Hematopoietic multipotent progenitor cell treated with erythropoietin and hydrocortisone succinate and interleukin-3 and kit ligand, for 6 days (in vitro differentiated cells): ENCODE measurements around the gene BZW1.

Source experiments
- DNase-seq: peaks from one replicate; pipeline ENCODE4 v3.0.0-alpha.2; 2015

Gene BZW1

DNA sequence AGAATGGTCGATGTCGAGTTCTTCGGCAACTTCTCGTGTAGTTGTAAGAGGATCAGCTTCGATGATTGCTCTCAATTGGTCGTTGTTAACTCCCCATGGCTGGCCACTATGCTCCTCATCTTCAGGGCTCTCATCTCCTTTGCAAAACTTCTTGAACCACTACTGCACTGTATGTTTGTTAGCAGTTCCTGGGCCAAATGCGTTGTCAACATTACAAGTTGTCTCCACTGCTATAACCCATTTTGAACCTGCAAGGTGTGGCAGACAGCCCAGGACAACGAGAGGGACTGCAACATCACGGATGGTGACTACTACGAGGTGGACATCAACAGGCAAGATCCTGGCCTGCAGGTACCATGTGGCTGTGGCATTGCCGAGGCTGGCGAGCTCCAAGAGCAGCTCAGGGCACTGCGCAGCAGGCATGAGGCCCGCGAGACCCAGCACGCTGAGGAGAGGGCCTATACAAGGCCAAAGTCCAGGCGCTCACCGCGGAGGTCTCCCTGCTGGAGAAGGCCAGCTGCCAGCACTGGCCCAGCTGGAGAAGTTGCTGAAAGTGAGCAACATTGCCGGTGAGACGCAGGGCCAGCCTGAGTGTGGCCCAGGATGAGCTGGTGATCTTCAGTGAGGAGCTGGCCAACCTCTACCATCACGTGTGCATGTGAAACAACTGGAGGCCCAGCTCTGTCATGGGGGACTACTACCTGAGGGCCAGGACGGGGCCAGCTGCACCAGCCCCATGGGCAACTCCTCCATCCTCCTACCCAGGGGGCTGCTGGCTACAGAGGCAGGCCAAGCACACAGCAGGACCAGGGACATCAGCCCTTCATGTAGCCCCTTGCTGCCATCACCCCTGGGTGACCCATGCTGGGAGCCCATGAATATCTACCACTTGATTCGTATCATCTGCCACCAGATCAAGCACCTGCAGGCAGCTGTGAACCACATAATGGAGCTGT is 32.6 kb downstream of the BZW1 start:
- DNase-seq = no peak

DNA sequence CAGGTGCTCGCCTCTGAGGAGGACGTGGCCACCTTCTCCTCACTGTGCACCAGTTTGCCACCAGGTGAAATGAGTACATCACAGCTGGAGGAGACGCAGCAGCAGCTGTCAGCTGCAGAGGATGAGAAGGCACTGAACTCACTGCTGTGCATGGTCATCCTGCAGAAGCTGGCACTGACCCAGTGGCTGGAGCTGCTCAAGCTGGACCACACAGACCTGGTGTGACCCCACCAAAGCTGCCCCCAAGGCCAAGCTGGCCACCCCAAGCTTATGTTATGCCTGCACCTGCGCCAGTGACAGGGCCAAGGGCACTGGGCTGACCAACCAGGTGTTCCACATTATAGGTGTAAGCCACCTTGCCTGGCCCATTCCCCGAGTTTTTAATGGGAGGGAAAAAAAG is 33.5 kb downstream of the BZW1 start:
- DNase-seq = no peak

DNA sequence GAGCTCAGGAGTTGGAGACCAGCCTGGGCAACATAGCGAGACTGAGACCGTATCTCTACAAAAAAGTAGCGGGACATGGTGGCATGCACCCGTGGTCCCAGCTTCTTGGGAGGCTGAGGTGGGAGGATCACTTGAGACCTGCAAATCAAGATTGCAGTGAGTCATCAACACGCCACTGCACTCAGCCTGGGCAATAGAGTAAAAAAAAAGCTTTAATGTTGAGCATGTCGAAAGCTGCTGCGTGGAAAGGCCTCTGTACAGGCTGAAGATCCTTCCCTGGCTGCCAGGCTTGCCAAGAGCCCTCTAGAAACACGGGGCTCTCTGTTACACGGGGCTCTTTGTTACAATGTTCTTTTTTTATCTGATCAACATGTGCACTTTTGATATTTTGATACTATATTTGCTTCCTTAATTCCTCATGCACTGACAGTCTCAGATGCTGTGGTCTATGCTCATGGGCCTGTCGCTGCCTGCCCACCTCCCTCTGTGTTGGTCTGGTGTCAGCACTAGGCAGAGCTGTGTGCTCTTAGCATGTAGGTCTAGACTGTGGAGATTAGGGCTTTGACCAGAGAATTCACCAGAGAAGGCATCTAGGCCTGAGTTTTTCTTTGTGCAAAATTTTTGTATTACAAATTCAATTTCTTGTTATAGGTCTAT is 34.1 kb downstream of the BZW1 start:
- no peak for DNase-seq

DNA sequence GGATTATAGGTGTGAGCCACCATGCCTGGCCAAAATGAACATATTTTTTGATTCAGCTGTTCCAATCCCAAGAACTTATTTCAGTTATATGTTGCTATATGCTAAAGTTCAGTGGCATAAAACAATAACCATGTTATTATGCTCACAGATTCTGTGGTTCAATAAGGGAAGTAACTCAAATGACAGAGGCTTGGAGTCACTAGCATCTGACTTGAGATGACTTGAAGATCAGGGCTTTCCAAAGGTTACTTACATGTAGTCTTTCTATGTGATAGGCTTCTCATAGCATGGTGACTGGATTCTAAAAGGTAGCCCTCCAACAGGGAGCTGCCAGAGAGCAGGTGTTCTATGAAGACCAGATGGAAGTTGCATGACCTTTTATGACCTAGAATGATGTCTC is 35.6 kb downstream of the BZW1 start:
- no peak for DNase-seq

- no peak for DNase-seq
Measured at GRCh38 chr2:200847939-200848338, 36.2 kb downstream of the BZW1 start.

- no peak for DNase-seq
Measured at GRCh38 chr2:200850512-200851256, 39.0 kb downstream of the BZW1 start.

GRCh38 chr2:200851398-200852248 is 39.9 kb downstream of the BZW1 start:
- DNase-seq = no peak

- DNase-seq = no peak
Measured at GRCh38 chr2:200852605-200853004, 40.9 kb downstream of the BZW1 start.

GRCh38 chr2:200856806-200857205 is 45.1 kb downstream of the BZW1 start:
- no peak for DNase-seq

DNA sequence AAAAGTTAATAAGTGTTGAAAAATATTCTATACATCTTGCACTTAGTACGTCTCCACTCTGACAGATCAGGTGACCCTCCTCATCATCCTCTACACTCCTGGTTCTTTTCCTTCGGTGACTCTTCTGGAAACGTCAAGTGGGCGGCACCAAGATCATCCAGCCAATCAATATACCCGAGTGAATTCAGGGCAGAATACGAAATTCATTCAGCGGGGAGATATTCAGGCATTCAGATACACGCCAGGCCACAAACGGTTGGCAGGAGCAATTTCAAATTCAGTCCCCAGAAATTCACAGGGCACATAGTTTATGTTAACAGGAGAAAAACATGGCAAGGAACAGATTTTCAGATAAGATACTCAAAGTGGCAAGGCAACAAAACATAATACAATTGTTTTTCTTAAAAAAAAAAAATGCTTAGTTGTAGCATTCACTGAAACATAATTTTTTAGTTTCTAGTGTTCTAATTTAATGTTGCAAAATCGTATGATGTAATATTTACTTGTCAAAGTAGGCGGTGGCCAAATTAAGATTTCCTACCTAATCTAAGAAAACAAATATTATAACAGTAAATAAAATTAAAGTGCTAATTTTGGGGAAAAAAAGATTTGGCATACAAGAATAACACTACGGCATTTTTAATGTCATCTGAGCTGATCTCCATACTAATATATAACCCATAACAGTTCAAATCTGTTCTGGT is 48.5 kb downstream of the BZW1 start:
- no peak for DNase-seq

- DNase-seq = no peak
Measured at GRCh38 chr2:200861617-200862155, 50.0 kb downstream of the BZW1 start.

GRCh38 chr2:200862532-200863000 is 50.9 kb downstream of the BZW1 start:
- peak; percentile 76 for DNase-seq

- DNase-seq = no peak
Measured at GRCh38 chr2:200863782-200864175, 52.1 kb downstream of the BZW1 start.

DNA sequence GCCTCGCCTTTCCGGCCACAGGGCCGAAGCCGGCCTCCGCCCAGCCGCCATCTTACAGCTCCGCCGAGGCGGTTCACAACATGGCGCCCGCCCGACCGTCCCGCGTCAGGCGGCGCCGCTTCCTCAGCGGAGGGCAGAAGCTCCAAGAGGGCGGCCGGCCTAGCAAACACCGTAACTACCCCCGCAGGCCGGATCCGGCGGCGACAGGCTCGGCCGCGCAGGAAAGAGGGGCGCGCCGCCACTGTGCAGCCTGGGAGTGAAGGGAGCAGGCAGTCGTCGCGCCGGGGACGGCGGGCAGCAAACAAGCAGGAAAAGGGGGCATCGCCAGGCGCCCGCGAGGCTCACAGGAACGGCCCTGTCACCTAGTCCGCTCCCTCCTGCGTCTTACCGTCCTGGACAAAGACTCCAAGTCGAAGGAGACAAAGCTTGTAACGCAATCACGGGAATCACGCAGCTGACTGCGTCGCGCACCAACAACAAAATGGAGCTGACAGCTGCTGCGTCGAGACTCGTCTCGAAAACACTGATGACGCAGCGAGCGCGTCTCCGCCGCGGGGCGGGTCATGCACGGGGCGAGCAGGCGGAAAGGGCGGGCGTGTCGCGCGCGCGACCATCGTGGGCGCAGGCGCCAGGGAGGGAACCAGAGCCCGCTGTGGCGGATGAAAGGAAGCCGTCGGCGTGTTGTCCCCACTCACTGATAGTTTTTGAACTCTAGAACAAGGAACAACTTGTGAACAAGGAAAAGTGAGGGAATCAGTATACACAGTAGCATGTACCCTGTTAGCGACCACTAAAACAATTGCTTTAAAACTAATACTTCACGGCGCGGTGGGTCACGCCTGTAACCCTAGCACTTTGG is 52.7 kb downstream of the BZW1 start, which contains the start of gene CLK1:
CLK1 (minus strand) TSS at position 483 of the 859 bp plus-strand sequence. CDS start 2,796 bp downstream, outside the sequence.
- peak; percentile 95 for DNase-seq

DNA sequence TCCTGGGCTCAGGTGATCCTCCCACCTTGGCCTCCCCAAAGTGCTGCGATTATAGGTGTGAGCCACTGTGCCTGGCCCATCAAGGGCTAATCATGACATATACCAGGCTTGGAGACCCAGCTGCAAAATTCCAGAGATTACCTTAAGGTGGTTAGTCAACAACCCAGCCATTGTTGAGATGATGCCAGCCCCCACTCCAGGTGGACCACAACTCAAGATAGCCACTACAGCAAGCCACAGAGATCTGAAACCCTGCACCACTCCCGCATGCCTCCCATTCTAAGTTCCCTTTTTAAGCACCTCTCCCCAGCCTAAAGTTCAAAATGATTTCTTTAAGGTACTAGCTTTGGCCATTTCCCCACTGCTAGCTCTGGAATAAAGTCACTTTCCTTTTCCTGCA is 57.3 kb downstream of the BZW1 start:
- DNase-seq = peak; percentile 49

- peak; percentile 37 for DNase-seq
Measured at GRCh38 chr2:200871151-200871550, 59.4 kb downstream of the BZW1 start.

- no peak for DNase-seq
Measured at GRCh38 chr2:200873560-200873959, 61.9 kb downstream of the BZW1 start.
